ENCODE data around the gene PTCH2. TPM values are rescaled to one million over a fixed set of nuclear protein-coding genes. Genes with fewer than 3 reads are reported as not detected.

PTCH2 gene
- total RNA-seq, 4 donors from 2014 or later, result 0.27 to 2.5 (median 0.79) TPM

GRCh38 chr1:44805311-44806024 is 37.6 kb downstream of the PTCH2 start:
- Histone ChIP-seq H3K27me3 (no peaks in the 10 kb centered on the region), H3K36me3 (peaks cover 0 to 34% (median 0%) of the 10 kb centered on the region in 3 donors), H3K9me3 (no peaks in the 10 kb centered on the region), H3K27ac (peak overlapping the region; percentile 21 to 98 (median 96)), H3K4me3 (no peak overlapping the region), H3K4me1 (peaks cover 13 to 65% (median 52%) of the 10 kb centered on the region in 4 donors)
- DNase-seq, result peak in 2 of 3 donors; percentile 45 to 46
- TF ChIP-seq CTCF (IDR thresholded peaks at IDR 0.05) (no peak), POLR2A (IDR thresholded peaks at IDR 0.05) (no peak)

GRCh38 chr1:44803312-44804095 is 39.5 kb downstream of the PTCH2 start:
- Histone ChIP-seq H3K4me1 (peaks cover 13 to 56% (median 32%) of the 10 kb centered on the region in 4 donors), H3K27me3 (no peaks in the 10 kb centered on the region), H3K9me3 (no peaks in the 10 kb centered on the region), H3K4me3 (no peak overlapping the region), H3K36me3 (peaks cover 0 to 34% (median 0%) of the 10 kb centered on the region in 3 donors), H3K27ac (peak overlapping the region in 2 of 4 donors; percentile 43 to 98)
- no peak for TF ChIP-seq CTCF (IDR thresholded peaks at IDR 0.05)
- TF ChIP-seq POLR2A (IDR thresholded peaks at IDR 0.05), result no peak
- DNase-seq, result peak in 2 of 3 donors; percentile 47 to 48

GRCh38 chr1:44803062-44803311 is 40.1 kb downstream of the PTCH2 start:
- peaks cover 0 to 34% (median 0%) of the 10 kb centered on the region in 3 donors for H3K36me3 ChIP-seq
- no peak for TF ChIP-seq POLR2A (IDR thresholded peaks at IDR 0.05)
- TF ChIP-seq CTCF (IDR thresholded peaks at IDR 0.05), result no peak
- peak in 1 of 3 donors; percentile 41 for DNase-seq
- peaks cover 13 to 51% (median 27%) of the 10 kb centered on the region in 4 donors for H3K4me1 ChIP-seq
- no peaks in the 10 kb centered on the region for H3K9me3 ChIP-seq
- H3K27ac ChIP-seq, result peak overlapping the region in 3 of 4 donors; percentile 43 to 98 (median 92)
- no peaks in the 10 kb centered on the region for H3K27me3 ChIP-seq
- peak overlapping the region in 1 of 4 donors; percentile 89 for H3K4me3 ChIP-seq

GRCh38 chr1:44802306-44803061 is 40.6 kb downstream of the PTCH2 start:
- Histone ChIP-seq H3K4me3 (peak overlapping the region; percentile 66 to 89 (median 75)), H3K4me1 (peaks cover 12 to 46% (median 22%) of the 10 kb centered on the region in 4 donors), H3K9me3 (no peaks in the 10 kb centered on the region), H3K36me3 (peaks cover 0 to 34% (median 0%) of the 10 kb centered on the region in 3 donors), H3K27ac (peak overlapping the region; percentile 43 to 98 (median 74)), H3K27me3 (no peaks in the 10 kb centered on the region)
- TF ChIP-seq POLR2A (IDR thresholded peaks at IDR 0.05) (no peak), CTCF (IDR thresholded peaks at IDR 0.05) (no peak)
- peak; percentile 49 to 55 (median 53) for DNase-seq

All from Peyer's patch (tissue), 4 donors.